Vagina (tissue), 2 donors: ENCODE measurements around the gene ETV7. TPM values are rescaled to one million over a fixed set of nuclear protein-coding genes. Genes with fewer than 3 reads are reported as not detected.

Experiments
- DNase-seq, 2 donors: peaks; one replicate each; pipeline ENCODE4 v3.0.0-alpha.2; 2017; ENCODE audit errors: extremely low spot score in 2 of 2
- H3K27ac ChIP-seq: fragments of 200-600 bp; sonication (generic); one replicate; pipeline ENCODE4 v1.5.1; 2019
- H3K27me3 ChIP-seq: fragments of 200-600 bp; sonication (generic); one replicate; pipeline ENCODE4 v1.5.1; 2019
- H3K36me3 ChIP-seq, 2 donors: fragments of 200-600 bp; sonication (generic); one replicate each; pipeline ENCODE4 v1.5.1; 2017 to 2019
- H3K4me1 ChIP-seq: fragments of 200-600 bp; sonication (generic); one replicate; pipeline ENCODE4 v1.5.1; 2019
- H3K4me3 ChIP-seq, 2 donors: fragments of 200-600 bp; sonication (generic); 1 replicate in 1 of 2; 2 replicates in 1 of 2; pipeline ENCODE4 v1.5.1; 2016 to 2019
- H3K9me3 ChIP-seq: fragments of 200-600 bp; sonication (generic); one replicate; pipeline ENCODE4 v1.5.1; 2019
- CTCF ChIP-seq, 3 experiments: fragments of 450-650 bp in 2 of 3; fragments of 200-600 bp in 1 of 3; sonication (generic) in 1 of 3; IDR thresholded peaks; one replicate each; pipeline ENCODE4 v1.5.1; 2017 to 2019; ENCODE audit warnings: antibody characterized with exemption in 3 of 3, mild to moderate bottlenecking in 2 of 3, moderate library complexity in 2 of 3
- POLR2A ChIP-seq, 2 donors: fragments of 450-650 bp; IDR thresholded peaks; one replicate each; pipeline ENCODE4 v1.6.1; 2017; ENCODE audit warnings: antibody characterized with exemption in 2 of 2, mild to moderate bottlenecking in 2 of 2, moderate library complexity in 2 of 2
- POLR2AphosphoS5 ChIP-seq, 2 donors: sonication (generic); formaldehyde crosslinking; IDR thresholded peaks; one replicate each; pipeline ENCODE4 v1.9.0; 2017; ENCODE audit warnings: antibody characterized with exemption in 2 of 2, mild to moderate bottlenecking in 2 of 2, low read depth in 1 of 2; ENCODE audit not compliant: insufficient read depth in 1 of 2
- intact Hi-C: fragments of 100-400 bp; cut with DNase I; formaldehyde crosslinking; loops from one replicate; pipeline ENCODE4 v1.15.1; 2023
- total RNA-seq: library from RNA; depleted of rRNA; stranded (reverse); fragments of >200 nt; gene quantifications from one replicate; pipeline ENCODE4 v1.2.3, GENCODE V29; 2016

Gene ETV7
- total RNA-seq, 1 donor from 2014 or later, result 2.2 TPM

GRCh38 chr6:36328600-36328999 is 58.9 kb downstream of the ETV7 start:
- no peak overlapping the region for H3K4me3 ChIP-seq
- TF ChIP-seq POLR2AphosphoS5 (IDR thresholded peaks at IDR 0.05; ENCODE audit: insufficient read depth in 1 of 2, low read depth in 1 of 2) (no peak), POLR2A (IDR thresholded peaks at IDR 0.05) (no peak), CTCF (IDR thresholded peaks at IDR 0.05) (no peak)
- no peaks in the 10 kb centered on the region for H3K9me3 ChIP-seq
- no peaks in the 10 kb centered on the region for H3K27me3 ChIP-seq
- no peaks in the 10 kb centered on the region for H3K4me1 ChIP-seq
- H3K27ac ChIP-seq, result no peak overlapping the region
- H3K36me3 ChIP-seq, result no peaks in the 10 kb centered on the region
- no peak for DNase-seq
- intact Hi-C loops, result no loop called here

- no peak for DNase-seq
- no peaks in the 10 kb centered on the region for H3K36me3 ChIP-seq
- no peak for TF ChIP-seq POLR2A (IDR thresholded peaks at IDR 0.05)
- TF ChIP-seq CTCF (IDR thresholded peaks at IDR 0.05), result no peak
- TF ChIP-seq POLR2AphosphoS5 (IDR thresholded peaks at IDR 0.05; ENCODE audit: insufficient read depth in 1 of 2, low read depth in 1 of 2), result no peak
- H3K9me3 ChIP-seq, result no peaks in the 10 kb centered on the region
- intact Hi-C loops, result no loop called here
- no peak overlapping the region for H3K27ac ChIP-seq
- H3K4me1 ChIP-seq, result no peaks in the 10 kb centered on the region
- no peak overlapping the region for H3K4me3 ChIP-seq
- no peaks in the 10 kb centered on the region for H3K27me3 ChIP-seq
These were observed 59.6 kb downstream of the ETV7 start for GRCh38 chr6:36327919-36328236.

GRCh38 chr6:36327226-36327918 is 60.1 kb downstream of the ETV7 start:
- Histone ChIP-seq H3K27me3 (no peaks in the 10 kb centered on the region), H3K27ac (no peak overlapping the region), H3K36me3 (no peaks in the 10 kb centered on the region), H3K9me3 (no peaks in the 10 kb centered on the region), H3K4me3 (no peak overlapping the region), H3K4me1 (no peaks in the 10 kb centered on the region)
- intact Hi-C loops, result no loop called here
- no peak for TF ChIP-seq POLR2AphosphoS5 (IDR thresholded peaks at IDR 0.05; ENCODE audit: insufficient read depth in 1 of 2, low read depth in 1 of 2)
- no peak for TF ChIP-seq CTCF (IDR thresholded peaks at IDR 0.05)
- no peak for TF ChIP-seq POLR2A (IDR thresholded peaks at IDR 0.05)
- DNase-seq, result no peak

- H3K27ac ChIP-seq, result no peak overlapping the region
- DNase-seq, result no peak
- TF ChIP-seq POLR2AphosphoS5 (IDR thresholded peaks at IDR 0.05; ENCODE audit: insufficient read depth in 1 of 2, low read depth in 1 of 2) (no peak), CTCF (IDR thresholded peaks at IDR 0.05) (no peak), POLR2A (IDR thresholded peaks at IDR 0.05) (no peak)
- H3K27me3 ChIP-seq, result no peaks in the 10 kb centered on the region
- no peaks in the 10 kb centered on the region for H3K4me1 ChIP-seq
- no peaks in the 10 kb centered on the region for H3K9me3 ChIP-seq
- no peak overlapping the region for H3K4me3 ChIP-seq
- intact Hi-C loops, result no loop called here
- no peaks in the 10 kb centered on the region for H3K36me3 ChIP-seq
These were observed 61.0 kb downstream of the ETV7 start for GRCh38 chr6:36326356-36326995.

GRCh38 chr6:36324715-36325114 is 62.8 kb downstream of the ETV7 start:
- TF ChIP-seq POLR2A (IDR thresholded peaks at IDR 0.05), result no peak
- no peak for TF ChIP-seq POLR2AphosphoS5 (IDR thresholded peaks at IDR 0.05; ENCODE audit: insufficient read depth in 1 of 2, low read depth in 1 of 2)
- no peak for TF ChIP-seq CTCF (IDR thresholded peaks at IDR 0.05)
- no peaks in the 10 kb centered on the region for H3K27me3 ChIP-seq

More at GRCh38 chr6:36324715-36325114, 62.8 kb downstream of the ETV7 start:
- no peak overlapping the region for H3K27ac ChIP-seq
- H3K4me1 ChIP-seq, result no peaks in the 10 kb centered on the region
- no peak for DNase-seq
- intact Hi-C loops, result no loop called here
- H3K9me3 ChIP-seq, result no peaks in the 10 kb centered on the region
- no peak overlapping the region for H3K4me3 ChIP-seq
- H3K36me3 ChIP-seq, result no peaks in the 10 kb centered on the region
